AG10803 (cell line): ENCODE results near the gene DGKG.
A peak's percentile ranks its signal among the peaks of the same experiment; 100 is the strongest.

Source experiments
- DNase-seq: peaks from one replicate; pipeline ENCODE4 v3.0.0; 2010; ENCODE audit warnings: low read depth
- H3K4me3 ChIP-seq: 2 replicates; pipeline ENCODE4 v1.5.1; 2011; ENCODE audit warnings: mild to moderate bottlenecking, low read length, control low read depth
- CTCF ChIP-seq: conservative IDR thresholded peaks from 2 replicates; pipeline ENCODE4 v1.5.1; 2011; ENCODE audit warnings: mild to moderate bottlenecking, low read length, control low read depth, inconsistent platforms

Gene DGKG

DNA sequence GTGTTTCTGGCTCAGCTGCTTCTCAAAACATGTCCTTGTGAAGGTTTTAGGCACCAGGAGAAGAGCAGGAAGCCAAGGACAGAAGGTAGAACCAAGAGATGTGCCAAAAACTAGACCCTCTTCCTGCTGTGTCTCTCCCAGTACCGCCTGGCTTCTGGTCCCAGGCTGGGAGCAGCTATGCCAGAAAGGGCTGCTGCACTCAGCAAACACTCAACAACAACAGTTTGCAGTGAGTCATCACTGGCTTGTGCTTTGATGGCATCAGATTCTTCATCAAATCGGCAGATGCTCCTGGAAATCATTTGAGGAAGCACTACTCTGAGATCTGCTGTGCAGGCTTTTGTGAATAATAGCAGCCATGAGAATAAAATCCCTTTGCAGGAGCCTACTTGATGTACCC lies 63.2 kb downstream of the DGKG start:
- no peak overlapping the region for H3K4me3 ChIP-seq
- no peak for TF ChIP-seq CTCF
- peak; percentile 38 for DNase-seq

DNA sequence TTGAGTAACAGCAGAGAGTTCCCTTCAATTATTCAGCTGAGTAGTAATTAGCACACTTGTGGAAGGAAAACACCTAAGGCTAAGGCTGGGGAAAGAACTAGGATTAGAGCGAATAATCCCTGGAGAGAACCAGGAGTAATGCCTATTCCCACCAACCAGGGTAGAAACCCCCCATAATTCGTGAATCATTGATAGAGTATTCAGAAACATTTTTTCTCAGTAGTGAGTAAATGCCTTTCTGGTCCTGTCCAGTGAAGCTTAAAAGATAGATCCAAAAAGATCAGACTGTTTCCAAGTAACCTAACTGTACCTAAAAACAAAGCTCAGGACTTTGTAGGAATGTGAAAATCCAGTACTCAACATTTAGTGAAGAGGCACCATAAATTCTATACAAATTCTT lies 71.2 kb downstream of the DGKG start:
- H3K4me3 ChIP-seq = no peak overlapping the region
- no peak for TF ChIP-seq CTCF
- DNase-seq = peak; percentile 23

DNA sequence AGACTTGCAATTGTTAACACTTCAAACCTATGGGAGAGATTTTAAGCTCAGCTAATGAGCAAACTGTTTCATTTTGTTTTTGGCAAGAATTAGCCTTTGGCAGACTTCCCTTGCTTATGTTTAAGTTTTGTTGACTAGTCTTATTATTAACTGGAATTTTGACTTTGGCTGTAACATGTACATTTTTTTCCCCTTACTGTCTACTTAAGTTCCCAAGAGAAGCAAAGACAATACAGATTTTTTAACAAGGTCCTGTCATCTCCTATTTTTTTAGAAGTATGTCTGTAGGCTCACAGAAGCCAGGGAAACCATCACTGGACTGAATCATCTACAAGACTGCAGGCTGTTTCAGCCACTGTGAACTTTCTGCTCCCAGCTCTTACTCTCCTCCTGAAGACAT lies 74.3 kb downstream of the DGKG start:
- H3K4me3 ChIP-seq = no peak overlapping the region
- TF ChIP-seq CTCF = no peak
- DNase-seq = peak; percentile 94

GRCh38 chr3:186286114-186286513 lies 75.9 kb downstream of the DGKG start:
- peak; percentile 21 for DNase-seq
- H3K4me3 ChIP-seq = no peak overlapping the region
- no peak for TF ChIP-seq CTCF

DNA sequence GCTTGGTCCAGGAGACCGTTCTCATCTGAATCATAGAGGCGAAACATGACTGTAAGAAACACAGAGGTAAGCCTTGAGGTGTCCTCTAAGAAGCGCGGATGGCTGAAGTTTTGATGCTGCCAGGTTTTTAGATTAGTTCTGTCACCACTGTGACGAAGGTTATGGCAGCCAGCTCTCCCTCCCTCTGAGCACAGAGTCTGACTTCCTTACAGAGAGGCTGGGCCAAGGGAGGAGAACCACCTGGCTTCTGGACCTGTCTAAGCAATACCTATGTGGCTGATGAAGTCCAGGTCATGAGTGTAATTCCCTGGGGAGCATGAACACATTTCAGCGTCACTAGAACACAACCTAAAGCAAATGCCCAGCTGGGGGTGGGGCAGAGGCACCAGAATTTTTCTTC lies 77.4 kb downstream of the DGKG start:
- TF ChIP-seq CTCF = no peak
- H3K4me3 ChIP-seq = no peak overlapping the region
- DNase-seq = no peak

GRCh38 chr3:186284349-186284652 lies 77.7 kb downstream of the DGKG start:
- DNase-seq = no peak
- TF ChIP-seq CTCF = no peak
- no peak overlapping the region for H3K4me3 ChIP-seq

DNA sequence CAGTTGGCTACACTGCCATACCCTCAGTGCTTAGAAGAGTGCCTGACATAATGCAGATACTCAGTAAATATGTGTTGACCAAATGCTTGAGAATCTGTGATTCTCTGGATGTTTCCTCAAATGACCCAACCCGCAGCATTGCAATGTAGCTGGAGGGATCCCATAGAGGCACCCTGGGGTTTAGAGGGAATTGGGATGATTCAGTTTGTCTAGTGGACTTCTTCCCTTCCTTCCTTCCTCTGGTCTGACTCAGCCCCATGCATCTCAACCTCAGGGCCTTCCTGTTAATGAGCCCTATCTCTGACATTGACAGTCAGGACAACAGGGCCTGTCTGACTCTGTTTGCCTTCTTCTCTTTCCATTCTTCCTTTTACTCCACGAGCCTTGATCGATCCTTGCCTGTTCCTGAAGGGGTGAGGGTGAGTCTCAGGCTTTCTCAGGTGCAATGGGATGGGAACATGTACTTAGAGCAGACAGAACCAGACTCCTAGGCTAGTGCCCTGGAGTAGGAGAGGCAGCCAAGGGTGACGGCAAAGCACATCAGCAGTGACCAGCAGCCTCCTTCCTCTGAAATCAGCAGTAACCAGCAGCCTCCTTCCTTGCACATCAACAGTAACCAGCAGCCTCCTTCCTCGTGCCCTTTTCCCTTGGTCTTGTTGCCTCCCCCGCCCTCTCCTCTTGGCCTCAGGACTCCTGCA lies 78.2 kb downstream of the DGKG start:
- DNase-seq = peak; percentile 78

More for the DNA sequence above, 78.2 kb downstream of the DGKG start:
- TF ChIP-seq CTCF = no peak
- no peak overlapping the region for H3K4me3 ChIP-seq
